HepG2 (cell line): ENCODE measurements around the gene DCHS2. TPM values are rescaled to one million over a fixed set of nuclear protein-coding genes. Genes with fewer than 3 reads are reported as not detected.

Experiments
- ATAC-seq: fragments of 200-7000 bp; cut with Tn5 transposase; 3 replicates; pipeline ENCODE4 v1.9.1; 2020; ENCODE audit warnings: mild to moderate bottlenecking, moderate library complexity
- BruUV-seq: library from RNA; stranded (reverse); fragments of 400-500 nt; replicated peaks from 2 replicates; lab custom pipeline; 2021; lab: Mats Ljungman, UMichigan
- CTCF ChIA-PET: fragments of 300-600 bp; formaldehyde crosslinking; extraction: SDS; loops from one replicate; lab custom pipeline; 2021; ENCODE audit warnings: low total read pairs, inconsistent platforms, low intra/inter-chr PET ratio; lab: Yijun Ruan, JAX
- POLR2A ChIA-PET: fragments of 350-600 bp; sonication (Branson Sonifier 250); formaldehyde crosslinking; loops from one replicate; lab custom pipeline; 2020; ENCODE audit warnings: antibody characterized with exemption, inconsistent platforms; lab: Yijun Ruan, JAX
- DNase-seq: peaks from one replicate; pipeline ENCODE4 v3.0.0-alpha.2; 2015; ENCODE audit warnings: low spot score
- FAIRE-seq: peaks from 3 replicates; lab custom pipeline; 2011; peaks lifted over from hg19 to GRCh38; lab: Jason Lieb, UNC
- H2AFZ ChIP-seq: one replicate; pipeline ENCODE4 v1.6.1; 2011; ENCODE audit warnings: low read length, inconsistent platforms
- H3K27ac ChIP-seq: fragments of 300-600 bp; 3 replicates; pipeline ENCODE4 v1.8.0; 2011; ENCODE audit warnings: mixed run types, mild to moderate bottlenecking, mixed read lengths, low read length, inconsistent platforms; ENCODE audit not compliant: insufficient read depth; ENCODE audit errors: extremely low read length
- H3K27me3 ChIP-seq, 2 experiments: fragments of 200-600 bp in 1 of 2; 2 replicates in 1 of 2; 3 replicates in 1 of 2; pipeline versions ENCODE4 v1.6.0 to v1.8.0; 2011; ENCODE audit warnings: low read length in 2 of 2, mild to moderate bottlenecking in 2 of 2, moderate library complexity in 2 of 2, inconsistent platforms in 1 of 2; ENCODE audit not compliant: insufficient read depth in 2 of 2, control insufficient read depth in 1 of 2
- H3K36me3 ChIP-seq, 2 experiments: fragments of 200-600 bp in 1 of 2; replicated peaks in 1 of 2; 2 replicates in 1 of 2; 3 replicates in 1 of 2; pipeline versions ENCODE4 v1.5.1 to v1.8.0; 2011; ENCODE audit warnings: low read length in 2 of 2, inconsistent platforms in 1 of 2; ENCODE audit not compliant: insufficient read depth in 2 of 2, control insufficient read depth in 1 of 2
- H3K4me1 ChIP-seq: 2 replicates; pipeline ENCODE4 v1.5.1; 2012; ENCODE audit warnings: low read length, inconsistent platforms; ENCODE audit not compliant: insufficient read depth
- H3K4me2 ChIP-seq: 2 replicates; pipeline ENCODE4 v1.6.0; 2011; ENCODE audit warnings: low read depth, low read length, inconsistent platforms
- H3K4me3 ChIP-seq, 3 experiments: fragments of 200-600 bp in 1 of 3; sonication (generic), shearing (Covaris generic) in 1 of 3; replicated peaks in 1 of 3; 2 replicates each; pipeline ENCODE4 v1.5.1; 2011 to 2016; ENCODE audit warnings: low read length in 3 of 3, inconsistent platforms in 2 of 3, low read depth in 2 of 3, mild to moderate bottlenecking in 2 of 3, control low read depth in 1 of 3, mixed read lengths in 1 of 3; ENCODE audit not compliant: insufficient read depth in 1 of 3
- H3K79me2 ChIP-seq: one replicate; pipeline ENCODE4 v1.6.1; 2011; ENCODE audit warnings: low read length, inconsistent platforms; ENCODE audit not compliant: insufficient read depth
- H3K9ac ChIP-seq: 2 replicates; pipeline ENCODE4 v1.6.0; 2011; ENCODE audit warnings: mild to moderate bottlenecking, low read depth, low read length, inconsistent platforms; ENCODE audit not compliant: insufficient read depth
- H3K9me3 ChIP-seq: 2 replicates; pipeline ENCODE4 v1.5.1; 2012; ENCODE audit warnings: mild to moderate bottlenecking, low read length
- H4K20me1 ChIP-seq: 2 replicates; pipeline ENCODE4 v1.6.0; 2011; ENCODE audit warnings: inconsistent platforms, mild to moderate bottlenecking, low read length, moderate library complexity; ENCODE audit not compliant: insufficient read depth
- BCL6 ChIP-seq: IDR thresholded peaks from 2 replicates; pipeline ENCODE4 v1.6.1; 2016; ENCODE audit warnings: missing genetic modification reagents, missing compliant biosample characterization
- GMEB2 ChIP-seq: IDR thresholded peaks from 2 replicates; pipeline ENCODE4 v1.6.1; 2016; ENCODE audit warnings: missing biosample characterization, missing genetic modification reagents, low read depth
- SNAPC4 ChIP-seq: sonication (generic); formaldehyde crosslinking; IDR thresholded peaks from 2 replicates; pipeline ENCODE4 v1.4.0; 2020; ENCODE audit warnings: mild to moderate bottlenecking, missing genetic modification reagents
- ZNF569 ChIP-seq: sonication (generic); formaldehyde crosslinking; IDR thresholded peaks from 2 replicates; pipeline ENCODE4 v1.5.0; 2020; ENCODE audit warnings: mild to moderate bottlenecking, missing genetic modification reagents, moderate library complexity, borderline replicate concordance
- WGBS: methylation state at CpG from one replicate; pipeline ENCODE4 v1.1.6; 2017; ENCODE audit warnings: low lambda C conversion rate; 5-methylcytosine and 5-hydroxymethylcytosine counted together
- in situ Hi-C: cut with HindIII; loops from 2 replicates; pipeline ENCODE4 v1.10.0; 2017; ENCODE audit warnings: low pct_unique_long_range_greater_than_20kb; ENCODE audit not compliant: extremely low pct_ligation_motif_present
- intact Hi-C: fragments of 100-400 bp; cut with micrococcal nuclease; formaldehyde crosslinking; loops from one replicate; pipeline ENCODE4 v1.10.0; 2022; ENCODE audit not compliant: unreplicated experiment
- polyA plus RNA-seq, 8 experiments: library from polyadenylated mRNA; depleted of rRNA in 3 of 8; stranded (reverse) in 7 of 8; unstranded in 1 of 8; fragments of >200 nt; fragmentation: Illumina TruSeq in 4 of 8; extraction: Trizol in 4 of 8; gene quantifications; 2 replicates each; pipeline versions ENCODE4 v1.2.1 to v1.2.3, GENCODE V29; 2011 to 2016; ENCODE audit warnings: low read depth in 4 of 8, missing spikeins in 1 of 8, mixed read lengths in 1 of 8; ENCODE audit not compliant: insufficient read depth in 1 of 8
- total RNA-seq, 5 experiments: library from RNA; depleted of rRNA; stranded (reverse); fragments of >200 nt; fragmentation: Illumina TruSeq; extraction: Trizol; gene quantifications; 2 replicates each; pipeline ENCODE4 v1.2.3, GENCODE V29; 2016; ENCODE audit warnings: low read depth in 1 of 5

The DCHS2 gene
- total and polyA plus RNA-seq, 2 of the 13 experiments (the other 11 are each of a cell fraction or from before 2014, with no cell fraction given) = 0.03 TPM; not detected in 1

- CTCF ChIA-PET = no interaction called here
- H4K20me1 ChIP-seq = no peaks in the 10 kb centered on the region
- ATAC-seq = no peak
- intact Hi-C loops (no loop called here), in situ Hi-C loops (no loop called here)
- no peak overlapping the region for H3K4me3 ChIP-seq
- H3K36me3 ChIP-seq = no peaks in the 10 kb centered on the region
- WGBS = 48% methylated on average over 2 of the region's 2 CpGs
- POLR2A ChIA-PET = no interaction called here
- no peaks in the 10 kb centered on the region for H3K9me3 ChIP-seq
- H3K4me2 ChIP-seq = no peak overlapping the region
- BruUV-seq = no TSS peak
- no peak overlapping the region for H2AFZ ChIP-seq
- no peaks in the 10 kb centered on the region for H3K4me1 ChIP-seq
- H3K27me3 ChIP-seq = no peaks in the 10 kb centered on the region
- FAIRE-seq = no peak
- no peak overlapping the region for H3K27ac ChIP-seq
- no peak overlapping the region for H3K9ac ChIP-seq
- no peak for DNase-seq
- H3K79me2 ChIP-seq = no peaks in the 10 kb centered on the region
- TF ChIP-seq SNAPC4 (CRISPR knock-in tag) (no peak), GMEB2 (no peak), BCL6 (CRISPR knock-in tag) (no peak), ZNF569 (no peak)
These were observed 34.7 kb downstream of the DCHS2 start for GRCh38 chr4:154456889-154457288.
